IPS DF 19.7 (cell line): ENCODE data around the gene RBMY1D.
"Not testable (repeated sequence)": the region's sequence is repeated elsewhere in the genome, so short reads cannot be mapped to it uniquely, and the experiment has no call there.

Experiments used
- DNase-seq: peaks from one replicate; pipeline ENCODE4 v3.0.0-alpha.2; 2013; ENCODE audit warnings: low read depth, low spot score

Gene RBMY1D

GRCh38 chrY:21894426-21894825 is at the start of gene RBMY1D:
Gene RBMY1D (minus strand): TSS chrY:21894526. CDS start chrY:21892513, 2,013 bp downstream.
- DNase-seq = not testable (repeated sequence)

- not testable (repeated sequence) for DNase-seq
These were observed 23.6 kb upstream of the RBMY1D start, which contains the start of gene RBMY1E for GRCh38 chrY:21917932-21918331. Gene RBMY1E (minus strand): TSS chrY:21918032. CDS start chrY:21916054, 1,978 bp downstream.

DNA sequence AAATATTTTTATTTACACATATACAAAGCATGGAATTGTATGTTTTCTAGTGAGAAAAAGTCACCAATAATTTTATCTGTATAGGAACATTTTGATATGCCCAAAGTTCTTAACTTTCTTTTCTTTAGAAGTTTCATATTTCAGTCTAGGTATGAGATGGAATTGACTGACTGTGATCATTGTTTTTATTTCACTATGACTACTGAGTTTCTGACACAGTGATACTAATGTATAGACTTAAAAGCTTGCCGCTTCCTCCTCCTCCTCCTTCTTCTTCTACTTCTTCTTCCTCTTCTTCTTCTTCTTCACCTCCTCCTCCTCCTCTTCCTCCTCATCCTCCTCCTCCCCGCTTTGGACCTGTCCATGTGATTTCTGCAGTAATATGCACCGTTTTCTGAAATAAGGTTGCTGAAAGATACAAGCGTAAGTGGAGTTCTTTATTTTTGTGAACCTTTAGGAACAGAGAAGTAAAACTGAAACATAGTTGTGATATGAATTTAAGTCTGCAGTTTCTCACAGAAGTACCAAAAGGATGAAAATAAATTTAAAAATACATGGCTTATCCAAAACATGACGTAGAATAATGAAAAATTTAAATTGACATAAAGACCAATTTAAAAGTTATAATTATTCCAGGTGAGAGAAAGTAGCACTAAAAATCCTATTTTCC is 24.8 kb downstream of the RBMY1D start:
- DNase-seq = not testable (repeated sequence)

DNA sequence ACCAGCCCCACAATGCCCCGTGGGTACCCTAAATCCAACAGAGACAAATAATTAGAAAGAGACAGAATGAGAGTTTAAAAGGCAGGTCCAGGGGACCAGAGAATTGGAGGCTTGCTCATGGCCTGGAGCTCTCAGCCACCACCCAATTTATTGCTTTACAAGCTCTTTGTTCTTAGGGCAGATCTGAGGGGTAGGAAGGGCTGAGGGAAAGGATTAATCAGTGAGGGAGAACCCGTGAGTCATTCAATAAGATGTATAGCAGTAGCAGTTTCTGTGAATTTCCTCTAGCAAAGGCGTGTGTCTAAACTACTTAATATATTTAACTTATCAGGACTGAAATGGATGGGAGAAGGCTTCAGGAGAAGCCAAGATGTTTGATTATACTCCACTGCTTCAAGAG is 48.8 kb downstream of the RBMY1D start:
- DNase-seq = no peak

DNA sequence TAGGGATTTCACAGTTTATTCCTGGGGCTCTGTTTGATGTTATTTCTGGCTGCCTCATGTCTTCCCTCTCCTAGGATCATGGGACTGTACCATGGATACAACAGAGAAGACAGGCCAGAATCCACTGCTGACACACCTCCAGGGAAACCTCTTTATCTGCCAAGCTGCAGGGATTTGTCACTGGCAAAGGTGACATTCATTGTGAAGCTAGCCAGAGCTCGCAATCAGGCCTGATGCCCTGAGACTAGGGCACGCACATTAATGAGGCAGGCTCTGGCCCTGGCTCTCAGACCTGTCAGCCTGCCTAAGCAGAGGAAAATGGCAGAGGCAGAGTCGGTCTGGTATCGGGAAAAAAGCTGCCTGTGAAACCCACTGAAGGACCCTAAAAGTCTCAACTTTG is 52.2 kb downstream of the RBMY1D start:
- no peak for DNase-seq

DNA sequence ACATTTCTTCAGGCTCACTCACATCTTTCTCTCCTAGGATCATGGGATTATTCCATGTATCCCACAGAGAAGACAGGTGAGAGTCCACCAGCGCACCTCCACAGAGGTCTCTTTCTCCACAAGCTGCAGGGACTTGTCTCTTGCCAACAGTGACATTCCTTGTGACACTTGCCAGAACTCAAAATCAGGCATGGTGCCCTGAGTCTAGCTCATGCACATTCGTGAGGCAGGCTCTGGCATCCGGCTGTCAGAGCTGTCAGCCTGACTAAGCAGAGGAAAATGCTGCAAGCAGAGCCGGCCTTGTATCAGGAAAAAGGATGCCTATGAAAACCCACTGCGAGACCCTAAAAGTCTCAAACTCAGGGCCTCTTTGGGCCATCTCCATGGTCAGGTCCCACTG is 54.8 kb downstream of the RBMY1D start:
- DNase-seq = no peak

- DNase-seq = no peak
These were observed 58.0 kb downstream of the RBMY1D start for GRCh38 chrY:21836343-21836742.

- no peak for DNase-seq
These were observed 59.3 kb downstream of the RBMY1D start for GRCh38 chrY:21835052-21835451.
